Uterus (tissue), 2 donors: ENCODE data around the gene EPHX1.

ENCODE experiments used
- CTCF ChIP-seq, 4 experiments: fragments of 200-600 bp in 2 of 4; fragments of 450-650 bp in 2 of 4; sonication (generic) in 2 of 4; IDR thresholded peaks; one replicate each; pipeline ENCODE4 v1.5.1; 2016 to 2019; ENCODE audit warnings: antibody characterized with exemption in 4 of 4, mild to moderate bottlenecking in 2 of 4, moderate library complexity in 1 of 4
- POLR2A ChIP-seq, 2 donors: fragments of 450-650 bp; IDR thresholded peaks; one replicate each; pipeline ENCODE4 v1.6.1; 2016; ENCODE audit warnings: antibody characterized with exemption in 2 of 2, mild to moderate bottlenecking in 1 of 2, moderate library complexity in 1 of 2

GRCh38 chr1:225825078-225825477 lies 15.2 kb downstream of the EPHX1 start:
- TF ChIP-seq CTCF (IDR thresholded peaks at IDR 0.05) (no peak), POLR2A (IDR thresholded peaks at IDR 0.05) (no peak)
